HCT116 (cell line): Measurements from ENCODE around the gene HOPX. TPM values are rescaled to one million over a fixed set of nuclear protein-coding genes. Genes with fewer than 3 reads are reported as not detected.

ENCODE experiments used
- ATAC-seq: fragments of 200-7000 bp; cut with Tn5 transposase; 2 replicates; pipeline ENCODE4 v1.9.1; 2020; ENCODE audit warnings: mild to moderate bottlenecking, moderate library complexity
- BruUV-seq: library from RNA; stranded (reverse); fragments of 400-500 nt; replicated peaks from 2 replicates; lab custom pipeline; 2021; lab: Mats Ljungman, UMichigan
- CTCF ChIA-PET: fragments of 300-600 bp; sonication (Branson Sonifier 250); formaldehyde crosslinking; loops from one replicate; lab custom pipeline; 2021; ENCODE audit warnings: antibody characterized with exemption; lab: Charles Lee
- POLR2A ChIA-PET: fragments of 300-600, 350-600 bp; sonication (Branson Sonifier 250); formaldehyde crosslinking; loops from one replicate; lab custom pipeline; 2021; ENCODE audit warnings: antibody characterized with exemption; lab: Charles Lee
- RAD21 ChIA-PET, 2 experiments: fragments of 300-600 bp; sonication (Branson Sonifier 250); formaldehyde crosslinking; loops; one replicate each; lab custom pipeline; 2023; ENCODE audit warnings: low total read pairs in 2 of 2; ENCODE audit not compliant: uncharacterized antibody in 2 of 2, unreplicated experiment in 2 of 2, low non-redundant PET in 1 of 2; lab: Charles Lee
- DNase-seq: peaks from one replicate; pipeline ENCODE4 v3.0.0-alpha.2; 2010; ENCODE audit warnings: low read depth, low spot score
- H2AFZ ChIP-seq: fragments of 200-600 bp; shearing (Covaris generic), sonication (generic); 2 replicates; pipeline ENCODE4 v1.6.1; 2017; ENCODE audit warnings: low read depth, mixed run types, mixed read lengths, antibody characterized with exemption, low read length; ENCODE audit not compliant: poor library complexity, severe bottlenecking
- H3K27ac ChIP-seq: 2 replicates; pipeline ENCODE4 v1.5.1; 2012; ENCODE audit warnings: low read depth, low read length
- H3K27me3 ChIP-seq: fragments of 200-600 bp; sonication (generic); 2 replicates; pipeline ENCODE4 v1.6.1; 2016; ENCODE audit warnings: mixed run types, low read length, mixed read lengths; ENCODE audit not compliant: insufficient read depth
- H3K36me3 ChIP-seq, 2 experiments: fragments of 200-500 bp in 1 of 2; fragments of 200-600 bp in 1 of 2; sonication (Bioruptor generic) in 1 of 2; sonication (generic) in 1 of 2; 2 replicates each; pipeline versions ENCODE4 v1.5.1 to v1.6.1; 2014 to 2016; ENCODE audit warnings: low read length in 2 of 2, inconsistent platforms in 1 of 2, mixed read lengths in 1 of 2, mixed run types in 1 of 2; ENCODE audit not compliant: insufficient read depth in 2 of 2, control insufficient read depth in 1 of 2
- H3K4me1 ChIP-seq, 2 experiments: fragments of 200-600 bp in 1 of 2; sonication (generic) in 1 of 2; 2 replicates each; pipeline versions ENCODE4 v1.5.1 to v1.6.1; 2012 to 2017; ENCODE audit warnings: low read length in 2 of 2, inconsistent platforms in 1 of 2, mild to moderate bottlenecking in 1 of 2, mixed read lengths in 1 of 2, mixed run types in 1 of 2, moderate library complexity in 1 of 2; ENCODE audit not compliant: insufficient read depth in 2 of 2, control insufficient read depth in 1 of 2
- H3K4me2 ChIP-seq: fragments of 200-600 bp; sonication (generic); 2 replicates; pipeline ENCODE4 v1.6.1; 2017; ENCODE audit warnings: mixed run types, low read length, mixed read lengths
- H3K4me3 ChIP-seq, 2 experiments: fragments of 200-600 bp in 1 of 2; sonication (generic) in 1 of 2; replicated peaks in 1 of 2; 2 replicates each; pipeline ENCODE4 v1.5.1; 2011 to 2016; ENCODE audit warnings: low read length in 2 of 2, control low read depth in 1 of 2, low read depth in 1 of 2, mild to moderate bottlenecking in 1 of 2, mixed read lengths in 1 of 2, mixed run types in 1 of 2
- H3K79me2 ChIP-seq: fragments of 200-600 bp; sonication (generic); 2 replicates; pipeline ENCODE4 v1.6.1; 2017; ENCODE audit warnings: mild to moderate bottlenecking, mixed run types, low read length, moderate library complexity, mixed read lengths; ENCODE audit not compliant: insufficient read depth
- H3K9ac ChIP-seq: fragments of 200-600 bp; sonication (generic); 2 replicates; pipeline ENCODE4 v1.6.1; 2016; ENCODE audit warnings: low read length, mixed read lengths
- H3K9me2 ChIP-seq: fragments of 200-600 bp; sonication (generic), shearing (Covaris generic); 2 replicates; pipeline ENCODE4 v1.6.1; 2017; ENCODE audit warnings: mixed run types, mild to moderate bottlenecking, moderate library complexity; ENCODE audit not compliant: insufficient read depth
- H3K9me3 ChIP-seq, 2 experiments: fragments of 200-500 bp in 1 of 2; fragments of 200-600 bp in 1 of 2; sonication (Bioruptor generic) in 1 of 2; sonication (generic) in 1 of 2; 2 replicates each; pipeline ENCODE4 v1.6.1; 2014 to 2017; ENCODE audit warnings: low read length in 2 of 2, mixed read lengths in 2 of 2, inconsistent platforms in 1 of 2, low read depth in 1 of 2, mild to moderate bottlenecking in 1 of 2, mixed run types in 1 of 2, moderate library complexity in 1 of 2; ENCODE audit not compliant: control insufficient read depth in 1 of 2, insufficient read depth in 1 of 2
- H4K20me1 ChIP-seq: fragments of 200-600 bp; sonication (generic), shearing (Covaris generic); 2 replicates; pipeline ENCODE4 v1.6.1; 2017; ENCODE audit warnings: mixed run types, mild to moderate bottlenecking, moderate library complexity; ENCODE audit not compliant: insufficient read depth
- CEBPB ChIP-seq: IDR thresholded peaks from 2 replicates; pipeline ENCODE4 v1.6.1; 2012; ENCODE audit warnings: low read depth
- EGR1 ChIP-seq: IDR thresholded peaks from 2 replicates; pipeline ENCODE4 v1.6.1; 2012; ENCODE audit warnings: low read depth
- EZH2phosphoT487 ChIP-seq: fragments of 200-600 bp; IDR thresholded peaks from 2 replicates; pipeline ENCODE4 v1.6.1; 2018; ENCODE audit warnings: antibody characterized with exemption, borderline replicate concordance
- JUND ChIP-seq: IDR thresholded peaks from 2 replicates; pipeline ENCODE4 v1.6.1; 2012
- POLR2A ChIP-seq: IDR thresholded peaks from 2 replicates; pipeline ENCODE4 v1.7.0; 2011; ENCODE audit warnings: borderline replicate concordance; ENCODE audit not compliant: insufficient read depth, insufficient read length; ENCODE audit errors: extremely low read depth
- POLR2AphosphoS5 ChIP-seq: IDR thresholded peaks from 2 replicates; pipeline ENCODE4 v1.6.1; 2011; ENCODE audit warnings: mild to moderate bottlenecking, low read depth, low read length, moderate library complexity
- SIN3A ChIP-seq: IDR thresholded peaks from 2 replicates; pipeline ENCODE4 v1.6.1; 2012; ENCODE audit warnings: low read depth
- SRF ChIP-seq: IDR thresholded peaks from 2 replicates; pipeline ENCODE4 v1.6.1; 2012; ENCODE audit warnings: low read depth
- YY1 ChIP-seq: IDR thresholded peaks from 2 replicates; pipeline ENCODE4 v1.6.1; 2011; ENCODE audit warnings: low read length, low read depth, moderate library complexity, mild to moderate bottlenecking; ENCODE audit not compliant: insufficient replicate concordance; ENCODE audit errors: extremely low read depth
- intact Hi-C: fragments of 100-400 bp; cut with micrococcal nuclease; formaldehyde crosslinking; loops from 2 replicates; pipeline ENCODE4 v1.10.0; 2022
- total RNA-seq: library from RNA; stranded (reverse); gene quantifications from one replicate; pipeline ENCODE4 v1.2.1, GENCODE V29; 2021; ENCODE audit not compliant: unreplicated experiment
- TF ChIP-seq, protein P1 (sequence below): IDR thresholded peaks from 2 replicates; pipeline ENCODE4 v1.6.1; 2012; ENCODE audit warnings: low read depth
- TF ChIP-seq, protein P2 (sequence below), 3 experiments: fragments of 200-600 bp in 1 of 3; sonication (generic) in 1 of 3; IDR thresholded peaks in 2 of 3; conservative IDR thresholded peaks in 1 of 3; 2 replicates each; pipeline ENCODE4 v1.5.1; 2012 to 2017; ENCODE audit warnings: low read depth in 2 of 3, low read length in 2 of 3, antibody characterized with exemption in 1 of 3, borderline replicate concordance in 1 of 3, control low read depth in 1 of 3, mild to moderate bottlenecking in 1 of 3, mixed read lengths in 1 of 3, mixed run types in 1 of 3, moderate library complexity in 1 of 3; ENCODE audit not compliant: insufficient read depth in 1 of 3

Gene HOPX
- total RNA-seq, 1 experiment from 2014 or later, result 0.42 TPM

DNA sequence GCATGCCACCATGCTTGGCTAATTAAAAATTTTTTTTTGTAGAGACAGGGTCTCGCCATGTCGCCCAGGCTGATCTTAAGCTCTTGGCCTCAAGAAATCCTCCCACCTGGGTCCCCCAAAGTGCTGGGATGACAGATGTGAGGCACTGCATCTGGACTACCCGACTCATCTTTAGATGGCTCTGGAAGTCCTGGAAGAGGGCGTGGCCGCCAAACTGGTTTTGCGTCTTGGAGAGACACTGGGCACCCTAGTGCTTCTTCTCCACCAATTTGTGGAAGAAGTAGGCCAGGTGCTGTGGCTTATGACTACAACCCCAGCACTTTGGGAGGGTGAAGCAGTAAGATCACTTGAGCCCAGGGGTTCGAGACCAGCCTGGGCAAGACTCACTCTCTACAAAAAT lies 47.6 kb downstream of the HOPX start:
- Histone ChIP-seq H3K4me3 (no peak overlapping the region), H3K4me2 (peak overlapping the region; percentile 39), H3K27me3 (no peaks in the 10 kb centered on the region)
- ChIA-PET POLR2A (interaction anchor here (0.9 kb wide), 1 partner anchor 9 kb away, joined by 3 read pairs; no protein-coding TSS in a partner anchor), RAD21 (no interaction called here)
- TF ChIP-seq EGR1 (no peak), SIN3A (no peak), YY1 (no peak), EZH2phosphoT487 (no peak), SRF (no peak), POLR2AphosphoS5 (no peak), JUND (no peak), CEBPB (no peak), POLR2A (no peak)
- TF ChIP-seq, protein P1, sequence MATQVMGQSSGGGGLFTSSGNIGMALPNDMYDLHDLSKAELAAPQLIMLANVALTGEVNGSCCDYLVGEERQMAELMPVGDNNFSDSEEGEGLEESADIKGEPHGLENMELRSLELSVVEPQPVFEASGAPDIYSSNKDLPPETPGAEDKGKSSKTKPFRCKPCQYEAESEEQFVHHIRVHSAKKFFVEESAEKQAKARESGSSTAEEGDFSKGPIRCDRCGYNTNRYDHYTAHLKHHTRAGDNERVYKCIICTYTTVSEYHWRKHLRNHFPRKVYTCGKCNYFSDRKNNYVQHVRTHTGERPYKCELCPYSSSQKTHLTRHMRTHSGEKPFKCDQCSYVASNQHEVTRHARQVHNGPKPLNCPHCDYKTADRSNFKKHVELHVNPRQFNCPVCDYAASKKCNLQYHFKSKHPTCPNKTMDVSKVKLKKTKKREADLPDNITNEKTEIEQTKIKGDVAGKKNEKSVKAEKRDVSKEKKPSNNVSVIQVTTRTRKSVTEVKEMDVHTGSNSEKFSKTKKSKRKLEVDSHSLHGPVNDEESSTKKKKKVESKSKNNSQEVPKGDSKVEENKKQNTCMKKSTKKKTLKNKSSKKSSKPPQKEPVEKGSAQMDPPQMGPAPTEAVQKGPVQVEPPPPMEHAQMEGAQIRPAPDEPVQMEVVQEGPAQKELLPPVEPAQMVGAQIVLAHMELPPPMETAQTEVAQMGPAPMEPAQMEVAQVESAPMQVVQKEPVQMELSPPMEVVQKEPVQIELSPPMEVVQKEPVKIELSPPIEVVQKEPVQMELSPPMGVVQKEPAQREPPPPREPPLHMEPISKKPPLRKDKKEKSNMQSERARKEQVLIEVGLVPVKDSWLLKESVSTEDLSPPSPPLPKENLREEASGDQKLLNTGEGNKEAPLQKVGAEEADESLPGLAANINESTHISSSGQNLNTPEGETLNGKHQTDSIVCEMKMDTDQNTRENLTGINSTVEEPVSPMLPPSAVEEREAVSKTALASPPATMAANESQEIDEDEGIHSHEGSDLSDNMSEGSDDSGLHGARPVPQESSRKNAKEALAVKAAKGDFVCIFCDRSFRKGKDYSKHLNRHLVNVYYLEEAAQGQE, result no peak
- TF ChIP-seq, protein P2, sequence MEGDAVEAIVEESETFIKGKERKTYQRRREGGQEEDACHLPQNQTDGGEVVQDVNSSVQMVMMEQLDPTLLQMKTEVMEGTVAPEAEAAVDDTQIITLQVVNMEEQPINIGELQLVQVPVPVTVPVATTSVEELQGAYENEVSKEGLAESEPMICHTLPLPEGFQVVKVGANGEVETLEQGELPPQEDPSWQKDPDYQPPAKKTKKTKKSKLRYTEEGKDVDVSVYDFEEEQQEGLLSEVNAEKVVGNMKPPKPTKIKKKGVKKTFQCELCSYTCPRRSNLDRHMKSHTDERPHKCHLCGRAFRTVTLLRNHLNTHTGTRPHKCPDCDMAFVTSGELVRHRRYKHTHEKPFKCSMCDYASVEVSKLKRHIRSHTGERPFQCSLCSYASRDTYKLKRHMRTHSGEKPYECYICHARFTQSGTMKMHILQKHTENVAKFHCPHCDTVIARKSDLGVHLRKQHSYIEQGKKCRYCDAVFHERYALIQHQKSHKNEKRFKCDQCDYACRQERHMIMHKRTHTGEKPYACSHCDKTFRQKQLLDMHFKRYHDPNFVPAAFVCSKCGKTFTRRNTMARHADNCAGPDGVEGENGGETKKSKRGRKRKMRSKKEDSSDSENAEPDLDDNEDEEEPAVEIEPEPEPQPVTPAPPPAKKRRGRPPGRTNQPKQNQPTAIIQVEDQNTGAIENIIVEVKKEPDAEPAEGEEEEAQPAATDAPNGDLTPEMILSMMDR (IDR thresholded peaks at IDR 0.05 in 2 of 3, conservative IDR thresholded peaks at IDR 0.05 in 1 of 3; ENCODE audit: borderline replicate concordance in 1 of 3, insufficient read depth in 1 of 3, low read depth in 2 of 3, low read length in 2 of 3), result no peak
- TF ChIP-seq, all 23 proteins: peak for 0
- Histone ChIP-seq H3K79me2 (no peaks in the 10 kb centered on the region), H2AFZ (no peak overlapping the region), H3K9me2 (no peaks in the 10 kb centered on the region), H3K4me1 (peaks cover 6 to 34% of the 10 kb centered on the region in 2 experiments), H4K20me1 (no peaks in the 10 kb centered on the region), H3K9ac (no peak overlapping the region), H3K27ac (no peak overlapping the region), H3K9me3 (no peaks in the 10 kb centered on the region), H3K36me3 (no peaks in the 10 kb centered on the region)
- intact Hi-C loops, result no loop called here
- ATAC-seq, result peak; percentile 47
- CTCF ChIA-PET, result interaction anchor here (1.1 kb wide), 1 partner anchor 58 kb away, joined by 3 read pairs; no protein-coding TSS in a partner anchor
- DNase-seq, result no peak
- no TSS peak for BruUV-seq
